NCI-H1930 (cell line): ENCODE results near the gene BEND6.

Experiments
- DNase-seq, 2 experiments: peaks; one replicate each; lab custom pipeline; 2025; lab: John Stamatoyannopoulos, UW

BEND6 gene

GRCh38 chr6:56954403-56955170 is at the start of gene BEND6:
Gene BEND6, plus strand, starts transcription at chr6:56955107. Its CDS starts 26,704 bp downstream, at chr6:56981811.
- DNase-seq = peak; percentile 62 to 82

GRCh38 chr6:56905378-56905777 is 49.5 kb upstream of the BEND6 start:
- DNase-seq = no peak

- no peak for DNase-seq
These were observed 48.2 kb upstream of the BEND6 start for GRCh38 chr6:56906752-56907151.

- DNase-seq = no peak
These were observed 45.6 kb upstream of the BEND6 start for GRCh38 chr6:56909115-56909907.

- DNase-seq = no peak
These were observed 43.1 kb upstream of the BEND6 start for GRCh38 chr6:56911847-56912246.

GRCh38 chr6:56913285-56914074 is 41.4 kb upstream of the BEND6 start:
- DNase-seq = no peak

GRCh38 chr6:56914798-56915658 is 39.9 kb upstream of the BEND6 start:
- no peak for DNase-seq

- DNase-seq = no peak
These were observed 39.1 kb upstream of the BEND6 start for GRCh38 chr6:56915832-56916231.

GRCh38 chr6:56916849-56917551 is 37.9 kb upstream of the BEND6 start:
- no peak for DNase-seq

- no peak for DNase-seq
These were observed 32.3 kb upstream of the BEND6 start for GRCh38 chr6:56922645-56923044.

- DNase-seq = no peak
These were observed 31.3 kb upstream of the BEND6 start for GRCh38 chr6:56923565-56923964.

- no peak for DNase-seq
These were observed 27.1 kb upstream of the BEND6 start for GRCh38 chr6:56927538-56928453.

- no peak for DNase-seq
These were observed 24.1 kb upstream of the BEND6 start for GRCh38 chr6:56930846-56931245.

GRCh38 chr6:56932910-56933477 is 21.9 kb upstream of the BEND6 start:
- DNase-seq = no peak

- no peak for DNase-seq
These were observed 21.3 kb upstream of the BEND6 start for GRCh38 chr6:56933650-56934049.

- DNase-seq = no peak
These were observed 20.0 kb upstream of the BEND6 start for GRCh38 chr6:56934876-56935275.

- DNase-seq = no peak
These were observed 18.4 kb upstream of the BEND6 start for GRCh38 chr6:56936466-56936865.

- DNase-seq = no peak
These were observed 16.2 kb upstream of the BEND6 start for GRCh38 chr6:56938649-56939191.

- no peak for DNase-seq
These were observed 14.4 kb upstream of the BEND6 start for GRCh38 chr6:56940463-56940862.
